Choroid plexus epithelial cell (primary cell): ENCODE results near the gene INTS6L.

Experiments
- DNase-seq: peaks from one replicate; pipeline ENCODE4 v3.0.0-alpha.2; 2010; ENCODE audit warnings: low read depth
- H3K4me3 ChIP-seq: 2 replicates; pipeline ENCODE4 v1.5.1; 2011; ENCODE audit warnings: low read depth, mild to moderate bottlenecking, control low read depth, low read length, moderate library complexity
- CTCF ChIP-seq: conservative IDR thresholded peaks from 2 replicates; pipeline ENCODE4 v1.5.1; 2011; ENCODE audit warnings: low read depth, mild to moderate bottlenecking, control low read depth, inconsistent platforms, low read length, moderate library complexity

INTS6L gene

GRCh38 chrX:135512508-135513129 is 7.8 kb upstream of the INTS6L start:
- TF ChIP-seq CTCF, result no peak
- H3K4me3 ChIP-seq, result no peak overlapping the region
- DNase-seq, result no peak

GRCh38 chrX:135513130-135513515 is 7.3 kb upstream of the INTS6L start:
- TF ChIP-seq CTCF, result no peak
- DNase-seq, result no peak

GRCh38 chrX:135516376-135516775 is 4.1 kb upstream of the INTS6L start:
- DNase-seq, result no peak
- TF ChIP-seq CTCF, result peak; percentile 16

More at GRCh38 chrX:135513130-135513515, 7.3 kb upstream of the INTS6L start:
- H3K4me3 ChIP-seq, result no peak overlapping the region

GRCh38 chrX:135518161-135518560 is 2.3 kb upstream of the INTS6L start:
- DNase-seq, result no peak
- TF ChIP-seq CTCF, result no peak
- no peak overlapping the region for H3K4me3 ChIP-seq

More at GRCh38 chrX:135516376-135516775, 4.1 kb upstream of the INTS6L start:
- no peak overlapping the region for H3K4me3 ChIP-seq

GRCh38 chrX:135520022-135520552 is 373 bp upstream of the INTS6L start:
- DNase-seq, result peak; percentile 76
- TF ChIP-seq CTCF, result no peak
- H3K4me3 ChIP-seq, result peak overlapping the region; percentile 71

GRCh38 chrX:135521405-135522131 is 1.1 kb downstream of the INTS6L start:
- peak overlapping the region; percentile 71 for H3K4me3 ChIP-seq
- TF ChIP-seq CTCF, result peak; percentile 16
- DNase-seq, result peak; percentile 91
